B cell (primary cell): Measurements from ENCODE around the gene SFXN1. TPM values are rescaled to one million over a fixed set of nuclear protein-coding genes. Genes with fewer than 3 reads are reported as not detected.

Experiments
- ATAC-seq: fragments of 200-7000 bp; cut with Tn5 transposase; one replicate; pipeline ENCODE4 v1.10.0; 2021; ENCODE audit warnings: low read depth, mild to moderate bottlenecking, moderate number of reproducible peaks, moderate library complexity
- CTCF ChIA-PET: fragments of 350-600 bp; sonication (Branson Sonifier 250); formaldehyde crosslinking; loops from one replicate; lab custom pipeline; 2021; ENCODE audit warnings: antibody characterized with exemption, inconsistent platforms; lab: Charles Lee
- POLR2A ChIA-PET: fragments of 350-600 bp; sonication (Branson Sonifier 250); formaldehyde crosslinking; loops from one replicate; lab custom pipeline; 2021; ENCODE audit warnings: antibody characterized with exemption; lab: Charles Lee
- DNase-seq: peaks from one replicate; pipeline ENCODE4 v3.0.0; 2013
- H2AFZ ChIP-seq: 2 replicates; pipeline ENCODE4 v1.6.1; 2012; ENCODE audit warnings: mild to moderate bottlenecking, low read depth, low read length; ENCODE audit not compliant: insufficient read depth, poor library complexity, severe bottlenecking
- H3K27ac ChIP-seq, 2 donors: 1 replicate in 1 of 2; 2 replicates in 1 of 2; pipeline ENCODE4 v1.5.1; 2012 to 2013; ENCODE audit warnings: low read length in 2 of 2, mild to moderate bottlenecking in 2 of 2, moderate library complexity in 1 of 2
- H3K27me3 ChIP-seq, 4 experiments: fragments of 200-600 bp in 1 of 4; sonication (generic) in 1 of 4; replicated peaks in 1 of 4; 1 replicate in 2 of 4; 2 replicates in 2 of 4; pipeline versions ENCODE4 v1.6.1 to v1.7.0; 2013 to 2016; ENCODE audit warnings: low read length in 3 of 4, mild to moderate bottlenecking in 2 of 4, mixed read lengths in 1 of 4, moderate library complexity in 1 of 4; ENCODE audit not compliant: insufficient read depth in 4 of 4, control insufficient read depth in 3 of 4; ENCODE audit errors: control extremely low read depth in 1 of 4
- H3K36me3 ChIP-seq, 2 experiments: replicated peaks in 1 of 2; 1 replicate in 1 of 2; 2 replicates in 1 of 2; pipeline versions ENCODE4 v1.6.1 to v1.7.1; 2013; ENCODE audit warnings: low read length in 1 of 2; ENCODE audit not compliant: insufficient read depth in 2 of 2, control insufficient read depth in 1 of 2; ENCODE audit errors: control extremely low read depth in 1 of 2, extremely low read depth in 1 of 2
- H3K4me1 ChIP-seq, 2 donors: fragments of 200-600 bp in 1 of 2; sonication (generic) in 1 of 2; 1 replicate in 1 of 2; 2 replicates in 1 of 2; pipeline versions ENCODE4 v1.5.1 to v1.6.1; 2013 to 2017; ENCODE audit warnings: low read length in 2 of 2; ENCODE audit not compliant: control insufficient read depth in 2 of 2, insufficient read depth in 2 of 2
- H3K4me2 ChIP-seq: replicated peaks from 2 replicates; pipeline ENCODE3; 2012; ENCODE audit warnings: mild to moderate bottlenecking, low read depth, low read length; ENCODE audit not compliant: poor library complexity, severe bottlenecking
- H3K4me3 ChIP-seq, 5 experiments: fragments of 200-600 bp in 1 of 5; sonication (generic) in 1 of 5; 1 replicate in 3 of 5; 2 replicates in 2 of 5; pipeline versions ENCODE4 v1.5.1 to v1.7.0; 2011 to 2016; ENCODE audit warnings: low read length in 4 of 5, mild to moderate bottlenecking in 4 of 5, low read depth in 2 of 5, control low read depth in 1 of 5, moderate library complexity in 1 of 5; ENCODE audit not compliant: insufficient read depth in 1 of 5; ENCODE audit errors: control extremely low read depth in 1 of 5, extremely low read depth in 1 of 5
- H3K79me2 ChIP-seq: fragments of 200-600 bp; sonication (generic); one replicate; pipeline ENCODE4 v1.6.0; 2016; ENCODE audit warnings: low read length; ENCODE audit not compliant: control insufficient read depth, insufficient read depth
- H3K9ac ChIP-seq: fragments of 200-600 bp; sonication (generic); 2 replicates; pipeline ENCODE4 v1.6.1; 2017; ENCODE audit warnings: mild to moderate bottlenecking, low read length, moderate library complexity
- H3K9me3 ChIP-seq, 3 donors: one replicate each; pipeline versions ENCODE4 v1.6.1 to v1.7.1; 2013; ENCODE audit warnings: low read length in 2 of 3; ENCODE audit not compliant: control insufficient read depth in 2 of 3, insufficient read depth in 1 of 3; ENCODE audit errors: control extremely low read depth in 1 of 3
- H4K20me1 ChIP-seq: 2 replicates; pipeline ENCODE4 v1.6.0; 2012; ENCODE audit warnings: mild to moderate bottlenecking, low read length; ENCODE audit not compliant: insufficient read depth, control insufficient read depth, poor library complexity, severe bottlenecking
- H3K27ac Mint-ChIP-seq: one replicate; pipeline ENCODE4 v1.8.0; 2021; ENCODE audit warnings: mixed read lengths
- H3K27me3 Mint-ChIP-seq: one replicate; pipeline ENCODE4 v1.8.0; 2021; ENCODE audit warnings: mixed read lengths
- H3K4me1 Mint-ChIP-seq: one replicate; pipeline ENCODE4 v1.8.0; 2021; ENCODE audit warnings: mixed read lengths
- H3K4me3 Mint-ChIP-seq: one replicate; pipeline ENCODE4 v1.8.0; 2021; ENCODE audit warnings: mixed read lengths
- H3K9me3 Mint-ChIP-seq: one replicate; pipeline ENCODE4 v1.8.0; 2022; ENCODE audit warnings: mixed read lengths; ENCODE audit not compliant: insufficient read depth
- CTCF ChIP-seq: fragments of 200-600 bp; IDR thresholded peaks from one replicate; pipeline ENCODE4 v1.8.0; 2022; ENCODE audit warnings: antibody characterized with exemption, mild to moderate bottlenecking
- EZH2 ChIP-seq: IDR thresholded peaks from 2 replicates; pipeline ENCODE4 v1.6.1; 2012; ENCODE audit warnings: borderline replicate concordance, low read depth, mild to moderate bottlenecking, moderate library complexity, low read length; ENCODE audit not compliant: insufficient read depth, poor library complexity, severe bottlenecking
- WGBS: methylation state at CpG from one replicate; pipeline ENCODE4 v1.1.5; 2013; ENCODE audit warnings: missing lambda C conversion rate; ENCODE audit not compliant: insufficient coverage; 5-methylcytosine and 5-hydroxymethylcytosine counted together
- intact Hi-C: fragments of 100-400 bp; cut with micrococcal nuclease; formaldehyde crosslinking; loops from one replicate; pipeline ENCODE4 v1.10.0; 2022
- polyA plus RNA-seq: library from polyadenylated mRNA; depleted of rRNA; stranded (reverse); fragments of >200 nt; gene quantifications from 2 replicates; pipeline ENCODE4 v1.2.3, GENCODE V29; 2012
- total RNA-seq, 2 donors: library from RNA; stranded (reverse); fragments of 120-200 nt in 1 of 2; gene quantifications; 1 replicate in 1 of 2; 2 replicates in 1 of 2; pipeline versions ENCODE4 v1.2.3 to v1.2.4, GENCODE V29; 2013 to 2022

SFXN1 gene
- total and polyA plus RNA-seq, 2 donors (not counting 1 experiment from before 2014, with no cell fraction given), result 16.4 to 30.5 TPM

- no peak overlapping the region for H3K27ac Mint-ChIP-seq
- H3K9ac ChIP-seq, result no peak overlapping the region
- CTCF ChIA-PET, result no interaction called here
- no peak overlapping the region for H3K4me2 ChIP-seq
- 75% methylated on average over 5 of the region's 6 CpGs for WGBS
- no peak overlapping the region for H3K4me3 Mint-ChIP-seq
- ATAC-seq, result no peak
- no peak for DNase-seq
- H2AFZ ChIP-seq, result no peak overlapping the region
- TF ChIP-seq EZH2 (no peak), CTCF (no peak)
- H3K27me3 ChIP-seq, result peaks cover 0 to 4% (median 0%) of the 10 kb centered on the region in 4 experiments
- no peaks in the 10 kb centered on the region for H3K36me3 ChIP-seq
- POLR2A ChIA-PET, result no interaction called here
- H3K9me3 ChIP-seq, result peaks cover 0 to 4% (median 0%) of the 10 kb centered on the region in 3 donors
- H3K4me3 ChIP-seq, result no peak overlapping the region
- peaks cover 20% of the 10 kb centered on the region for H3K27me3 Mint-ChIP-seq
- no peaks in the 10 kb centered on the region for H3K4me1 Mint-ChIP-seq
- no peaks in the 10 kb centered on the region for H3K79me2 ChIP-seq
- H3K9me3 Mint-ChIP-seq, result no peaks in the 10 kb centered on the region
- intact Hi-C loops, result no loop called here
- H4K20me1 ChIP-seq, result no peaks in the 10 kb centered on the region
- no peak overlapping the region for H3K27ac ChIP-seq
- no peaks in the 10 kb centered on the region for H3K4me1 ChIP-seq
Measured at GRCh38 chr5:175434800-175435199, 43.6 kb upstream of the SFXN1 start.

- ChIA-PET CTCF (no interaction called here), POLR2A (no interaction called here)
- H3K4me1 Mint-ChIP-seq, result no peaks in the 10 kb centered on the region
Measured at GRCh38 chr5:175436359-175436758, 42.0 kb upstream of the SFXN1 start.

More at GRCh38 chr5:175436359-175436758, 42.0 kb upstream of the SFXN1 start:
- Mint-ChIP-seq H3K4me3 (no peak overlapping the region), H3K9me3 (no peaks in the 10 kb centered on the region), H3K27me3 (peaks cover 25% of the 10 kb centered on the region), H3K27ac (no peak overlapping the region)
- no peak overlapping the region for H3K27ac ChIP-seq
- no peak for ATAC-seq
- H3K27me3 ChIP-seq, result peaks cover 0 to 4% (median 0%) of the 10 kb centered on the region in 4 experiments
- H3K4me1 ChIP-seq, result no peaks in the 10 kb centered on the region
- DNase-seq, result no peak
- no peak overlapping the region for H2AFZ ChIP-seq
- no peak overlapping the region for H3K4me2 ChIP-seq
- H3K9ac ChIP-seq, result no peak overlapping the region
- H4K20me1 ChIP-seq, result no peaks in the 10 kb centered on the region
- no peaks in the 10 kb centered on the region for H3K9me3 ChIP-seq
- no peaks in the 10 kb centered on the region for H3K79me2 ChIP-seq
- H3K36me3 ChIP-seq, result no peaks in the 10 kb centered on the region
- intact Hi-C loops, result no loop called here
- TF ChIP-seq EZH2, result no peak
- no peak for TF ChIP-seq CTCF
- no peak overlapping the region for H3K4me3 ChIP-seq
- 86% methylated on average over 6 of the region's 8 CpGs for WGBS
